ENCODE data around the gene SMPX.

The SMPX gene

DNA sequence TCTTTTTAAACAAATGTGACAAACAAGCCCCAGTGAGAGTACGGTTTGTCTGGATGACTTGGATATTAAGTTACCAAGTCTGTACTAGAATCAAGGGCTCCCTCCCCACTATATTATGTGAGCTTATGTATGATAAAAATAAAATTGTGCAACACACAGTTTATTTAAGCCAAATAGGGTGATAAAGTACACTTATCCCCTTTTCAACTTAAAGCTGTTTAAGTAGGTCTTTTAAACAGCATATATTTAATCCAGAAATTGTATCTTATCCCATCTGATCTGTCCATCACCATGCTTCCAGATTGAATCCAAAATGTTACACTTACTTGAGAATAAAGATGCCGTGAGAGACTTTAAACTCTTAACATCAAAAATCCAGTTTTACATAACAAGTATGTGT lies 97.8 kb downstream of the SMPX start:
- DNase-seq (ENCODE audit: low read depth) = no peak
- H3K4me3 ChIP-seq (ENCODE audit: low read depth, low read length) = no peak overlapping the region
- TF ChIP-seq, protein P1, sequence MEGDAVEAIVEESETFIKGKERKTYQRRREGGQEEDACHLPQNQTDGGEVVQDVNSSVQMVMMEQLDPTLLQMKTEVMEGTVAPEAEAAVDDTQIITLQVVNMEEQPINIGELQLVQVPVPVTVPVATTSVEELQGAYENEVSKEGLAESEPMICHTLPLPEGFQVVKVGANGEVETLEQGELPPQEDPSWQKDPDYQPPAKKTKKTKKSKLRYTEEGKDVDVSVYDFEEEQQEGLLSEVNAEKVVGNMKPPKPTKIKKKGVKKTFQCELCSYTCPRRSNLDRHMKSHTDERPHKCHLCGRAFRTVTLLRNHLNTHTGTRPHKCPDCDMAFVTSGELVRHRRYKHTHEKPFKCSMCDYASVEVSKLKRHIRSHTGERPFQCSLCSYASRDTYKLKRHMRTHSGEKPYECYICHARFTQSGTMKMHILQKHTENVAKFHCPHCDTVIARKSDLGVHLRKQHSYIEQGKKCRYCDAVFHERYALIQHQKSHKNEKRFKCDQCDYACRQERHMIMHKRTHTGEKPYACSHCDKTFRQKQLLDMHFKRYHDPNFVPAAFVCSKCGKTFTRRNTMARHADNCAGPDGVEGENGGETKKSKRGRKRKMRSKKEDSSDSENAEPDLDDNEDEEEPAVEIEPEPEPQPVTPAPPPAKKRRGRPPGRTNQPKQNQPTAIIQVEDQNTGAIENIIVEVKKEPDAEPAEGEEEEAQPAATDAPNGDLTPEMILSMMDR (IDR thresholded peaks at IDR 0.05; ENCODE audit: control insufficient read depth, extremely low read depth, insufficient read depth) = no peak

DNA sequence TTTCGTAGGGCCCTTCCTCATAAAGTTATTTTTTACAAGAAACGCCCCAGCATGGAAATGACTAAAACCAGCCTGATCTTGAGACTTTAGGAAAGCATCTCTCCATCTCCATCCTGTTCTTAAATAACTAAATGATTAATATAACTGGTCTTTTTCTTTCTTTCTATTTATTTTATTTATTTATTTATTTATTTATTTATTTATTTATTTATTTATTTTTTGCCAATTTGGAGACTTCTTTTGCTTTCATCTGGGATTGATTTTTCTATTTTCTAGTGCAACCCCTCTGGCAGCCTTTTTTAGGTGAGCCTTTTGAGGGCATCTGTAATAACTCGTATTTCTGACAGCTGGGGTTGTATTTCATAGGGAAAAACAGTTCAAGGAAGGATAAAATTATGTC lies 98.6 kb downstream of the SMPX start:
- no peak overlapping the region for H3K4me3 ChIP-seq (ENCODE audit: low read depth, low read length)
- DNase-seq (ENCODE audit: low read depth) = no peak
- TF ChIP-seq, protein P1 (IDR thresholded peaks at IDR 0.05; ENCODE audit: control insufficient read depth, extremely low read depth, insufficient read depth) = no peak

DNA sequence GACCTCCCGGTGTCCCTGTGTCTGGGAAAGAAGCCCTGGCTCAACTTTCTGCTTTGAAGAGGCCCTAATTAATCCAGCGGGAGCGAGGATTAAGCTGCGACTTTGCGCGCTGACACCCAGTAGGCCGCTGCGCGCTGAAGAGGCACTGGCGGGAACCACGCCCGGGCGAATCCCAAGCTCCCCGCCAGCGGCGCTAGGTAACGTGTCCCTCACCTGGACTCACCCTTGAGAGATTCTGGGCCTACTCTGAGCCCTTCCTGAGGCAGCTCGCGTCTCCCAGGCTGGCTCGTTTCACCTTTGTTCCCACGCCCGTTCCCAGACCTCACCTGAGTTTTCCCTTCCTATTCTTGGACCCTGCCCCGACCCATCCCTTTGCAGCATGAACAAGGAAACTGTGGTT lies 99.2 kb downstream of the SMPX start:
- DNase-seq (ENCODE audit: low read depth) = no peak
- TF ChIP-seq, protein P1 (IDR thresholded peaks at IDR 0.05; ENCODE audit: control insufficient read depth, extremely low read depth, insufficient read depth) = no peak
- H3K4me3 ChIP-seq (ENCODE audit: low read depth, low read length) = no peak overlapping the region

DNA sequence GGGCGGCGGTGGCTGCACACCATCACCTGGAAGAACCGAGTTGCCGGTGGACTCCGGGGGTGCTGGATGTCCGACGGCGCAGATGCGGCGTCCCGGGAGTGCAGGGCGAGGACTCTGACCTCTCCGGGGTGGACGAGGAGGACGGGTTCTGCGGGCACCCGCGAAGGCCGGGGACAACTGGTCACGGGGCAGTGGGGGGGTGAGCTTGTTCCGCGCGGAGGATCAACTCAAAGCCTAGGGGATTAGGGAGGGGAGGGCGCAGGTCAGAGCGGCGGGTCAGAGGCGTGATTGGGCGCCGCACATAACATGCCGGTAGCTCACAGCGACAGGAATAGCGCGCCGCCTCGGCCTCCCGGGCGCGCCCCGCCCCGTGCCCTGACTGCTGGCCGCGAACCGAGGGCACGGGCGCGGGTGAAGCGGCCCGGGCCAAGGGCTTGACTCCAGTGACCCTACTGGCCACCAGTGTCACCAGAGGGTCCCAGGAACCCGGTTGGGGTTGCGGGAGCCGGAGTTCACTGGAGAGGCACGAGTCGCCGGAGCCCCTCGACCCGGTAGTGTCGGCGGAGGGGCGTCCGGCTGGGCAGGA lies 99.7 kb downstream of the SMPX start, which contains the start of gene KLHL34:
Gene KLHL34, minus strand, starts transcription at position 179 of the 586 bp plus-strand sequence. CDS start 542 bp downstream, outside the sequence.
- DNase-seq (ENCODE audit: low read depth) = no peak
- H3K4me3 ChIP-seq (ENCODE audit: low read depth, low read length) = no peak within 1 kb of the TSS
- TF ChIP-seq, protein P1 (IDR thresholded peaks at IDR 0.05; ENCODE audit: control insufficient read depth, extremely low read depth, insufficient read depth) = no peak

DNA sequence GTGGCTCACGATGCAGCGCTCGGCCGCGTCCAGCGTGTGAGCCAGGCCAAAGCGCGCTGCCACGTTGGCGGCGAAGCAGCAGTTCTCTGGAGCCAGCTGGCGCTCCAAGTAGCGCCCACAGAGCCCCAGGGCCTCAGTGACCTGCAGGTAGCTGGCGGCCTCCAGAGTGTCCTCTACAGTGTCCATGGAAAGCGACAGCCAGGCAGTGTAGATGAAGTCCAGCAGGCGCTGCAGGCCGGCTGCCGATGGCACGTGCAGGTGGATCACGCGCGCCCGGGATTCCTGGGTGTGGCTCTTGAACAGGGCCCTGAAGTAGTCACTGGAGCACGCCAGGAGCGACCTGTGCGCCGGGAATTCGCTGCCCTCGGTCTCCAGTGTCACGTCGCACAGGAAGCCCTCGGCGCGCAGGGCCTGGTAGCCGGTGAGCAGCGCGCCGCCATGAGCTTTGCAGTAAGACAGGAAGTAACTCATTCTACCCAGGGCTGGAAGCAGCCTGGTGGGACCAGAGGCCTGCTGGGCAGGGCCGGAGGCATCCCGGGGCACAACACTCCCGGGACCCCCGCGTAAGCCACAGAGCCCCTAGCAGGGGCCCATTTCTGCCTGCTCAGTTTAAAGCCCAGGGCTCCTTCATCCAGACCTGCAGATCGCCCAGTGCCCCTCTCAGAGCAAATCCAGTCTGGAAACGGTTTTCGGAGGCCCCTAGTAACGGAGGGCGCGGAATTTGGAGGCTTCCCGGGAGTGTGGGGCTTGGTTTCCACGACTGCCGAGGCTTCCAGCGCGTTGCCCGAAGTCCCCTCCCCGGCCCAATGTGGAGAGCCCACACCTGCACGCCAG lies 100.4 kb downstream of the SMPX start:
- no peak overlapping the region for H3K4me3 ChIP-seq (ENCODE audit: low read depth, low read length)
- no peak for DNase-seq (ENCODE audit: low read depth)
- TF ChIP-seq, protein P1 (IDR thresholded peaks at IDR 0.05; ENCODE audit: control insufficient read depth, extremely low read depth, insufficient read depth) = no peak

DNA sequence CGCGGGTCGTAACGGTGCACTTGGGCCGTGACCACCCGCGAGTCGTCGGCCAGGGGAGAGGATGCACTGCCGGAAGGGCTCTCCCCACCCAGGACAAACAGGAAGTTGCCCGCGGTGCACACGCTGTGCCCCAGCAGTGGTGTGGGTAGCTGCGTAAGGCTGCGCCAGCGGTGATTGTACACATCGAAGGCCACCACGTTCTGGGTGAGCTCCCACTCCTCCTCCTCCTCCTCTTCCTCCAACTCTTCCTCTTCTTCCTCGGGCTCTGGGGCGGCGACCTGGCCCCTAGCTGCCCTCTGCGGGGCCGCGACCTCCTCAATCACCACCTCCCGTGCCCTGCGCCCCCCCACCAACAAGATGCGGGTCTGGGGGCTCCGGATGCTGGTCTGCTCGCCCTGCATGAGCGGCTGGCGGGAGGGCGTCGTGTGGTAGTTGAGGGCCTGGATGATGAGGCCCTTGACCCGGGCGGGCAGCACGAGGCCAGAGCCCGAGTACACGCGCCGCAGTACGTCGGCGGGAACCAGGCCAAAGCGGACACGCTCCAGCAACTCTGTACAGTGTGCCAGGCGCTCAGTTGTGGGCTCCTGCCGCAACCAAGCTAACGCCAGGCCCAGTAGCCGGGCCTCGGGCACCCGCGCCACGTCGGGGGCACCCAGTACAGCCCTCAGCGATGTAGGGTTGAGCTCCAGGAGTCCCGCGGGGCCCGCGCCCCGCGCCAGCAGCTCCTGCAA lies 101.2 kb downstream of the SMPX start:
- H3K4me3 ChIP-seq (ENCODE audit: low read depth, low read length) = no peak overlapping the region
- TF ChIP-seq, protein P1 (IDR thresholded peaks at IDR 0.05; ENCODE audit: control insufficient read depth, extremely low read depth, insufficient read depth) = no peak
- no peak for DNase-seq (ENCODE audit: low read depth)
